Endothelial cell of umbilical vein (primary cell): ENCODE data around the gene DLK1. TPM values are rescaled to one million over a fixed set of nuclear protein-coding genes. Genes with fewer than 3 reads are reported as not detected.

Source experiments
- BruUV-seq: library from RNA; stranded (reverse); fragments of 400-500 nt; replicated peaks from 2 replicates; lab custom pipeline; 2021; lab: Mats Ljungman, UMichigan
- CTCF ChIA-PET: fragments of 300-600, 350-600 bp; sonication (Branson Sonifier 250); formaldehyde crosslinking; loops from one replicate; lab custom pipeline; 2021; ENCODE audit warnings: antibody characterized with exemption, inconsistent platforms; lab: Charles Lee
- POLR2A ChIA-PET: fragments of 300-600, 350-600 bp; sonication (Branson Sonifier 250); formaldehyde crosslinking; loops from one replicate; lab custom pipeline; 2021; ENCODE audit warnings: antibody characterized with exemption, inconsistent platforms; lab: Charles Lee
- DNase-seq: peaks from one replicate; pipeline ENCODE4 v3.0.0-alpha.2; 2011; ENCODE audit warnings: low read depth, low spot score
- FAIRE-seq: peaks from 2 replicates; lab custom pipeline; 2011; peaks lifted over from hg19 to GRCh38; lab: Jason Lieb, UNC
- H2AFZ ChIP-seq: 2 replicates; pipeline ENCODE4 v1.6.0; 2012; ENCODE audit warnings: low read depth, low read length, control low read depth, inconsistent platforms
- H3K27ac ChIP-seq: 2 replicates; pipeline ENCODE4 v1.5.1; 2011; ENCODE audit warnings: low read depth, mild to moderate bottlenecking, control low read depth, low read length, moderate library complexity; ENCODE audit not compliant: insufficient read depth
- H3K27me3 ChIP-seq, 2 experiments: 2 replicates each; pipeline versions ENCODE4 v1.6.0 to v1.6.1; 2011; ENCODE audit warnings: low read length in 2 of 2, mixed read lengths in 1 of 2; ENCODE audit not compliant: control insufficient read depth in 2 of 2, insufficient read depth in 2 of 2
- H3K36me3 ChIP-seq, 2 experiments: 2 replicates in 1 of 2; 3 replicates in 1 of 2; pipeline ENCODE4 v1.5.1; 2011; ENCODE audit warnings: low read length in 2 of 2, mild to moderate bottlenecking in 1 of 2, moderate library complexity in 1 of 2; ENCODE audit not compliant: control insufficient read depth in 2 of 2, insufficient read depth in 2 of 2; ENCODE audit errors: extremely low read depth in 1 of 2
- H3K4me1 ChIP-seq: 3 replicates; pipeline ENCODE4 v1.5.1; 2011; ENCODE audit warnings: mild to moderate bottlenecking, low read length; ENCODE audit not compliant: control insufficient read depth, insufficient read depth; ENCODE audit errors: extremely low read depth
- H3K4me2 ChIP-seq: 2 replicates; pipeline ENCODE4 v1.6.1; 2011; ENCODE audit warnings: low read length, control low read depth, mixed read lengths; ENCODE audit not compliant: insufficient read depth
- H3K4me3 ChIP-seq, 3 experiments: fragments of 200-600 bp in 1 of 3; sonication (generic), shearing (Covaris generic) in 1 of 3; replicated peaks in 1 of 3; 2 replicates each; pipeline ENCODE4 v1.5.1; 2011 to 2016; ENCODE audit warnings: control low read depth in 3 of 3, low read length in 3 of 3, mild to moderate bottlenecking in 2 of 3, inconsistent platforms in 1 of 3, low read depth in 1 of 3, moderate library complexity in 1 of 3; ENCODE audit not compliant: insufficient read depth in 1 of 3
- H3K79me2 ChIP-seq: 2 replicates; pipeline ENCODE4 v1.6.0; 2012; ENCODE audit warnings: low read length, inconsistent platforms; ENCODE audit not compliant: control insufficient read depth, insufficient read depth
- H3K9ac ChIP-seq: replicated peaks from 2 replicates; pipeline ENCODE3; 2011; ENCODE audit warnings: low read length, control low read depth; ENCODE audit not compliant: insufficient read depth; ENCODE audit errors: extremely low read depth
- H3K9me1 ChIP-seq: replicated peaks from 3 replicates; pipeline ENCODE4 v1.6.0; 2011; ENCODE audit warnings: mild to moderate bottlenecking, low read length; ENCODE audit not compliant: control insufficient read depth, insufficient read depth; ENCODE audit errors: extremely low read depth
- H3K9me3 ChIP-seq: replicated peaks from 2 replicates; pipeline ENCODE4 v1.5.1; 2012; ENCODE audit warnings: low read length, inconsistent platforms; ENCODE audit not compliant: control insufficient read depth, insufficient read depth
- H4K20me1 ChIP-seq: replicated peaks from 2 replicates; pipeline ENCODE3; 2011; ENCODE audit warnings: mild to moderate bottlenecking, low read length; ENCODE audit not compliant: control insufficient read depth, insufficient read depth; ENCODE audit errors: extremely low read depth
- EZH2 ChIP-seq: IDR thresholded peaks from 2 replicates; pipeline ENCODE4 v1.6.1; 2012; ENCODE audit warnings: borderline replicate concordance, low read depth, mild to moderate bottlenecking, moderate library complexity, low read length, inconsistent platforms; ENCODE audit not compliant: severe bottlenecking
- FOS ChIP-seq: IDR thresholded peaks from 2 replicates; pipeline ENCODE4 v1.6.1; 2011; ENCODE audit warnings: mild to moderate bottlenecking, low read length, moderate library complexity, borderline replicate concordance; ENCODE audit not compliant: insufficient read depth
- GATA2 ChIP-seq: IDR thresholded peaks from 2 replicates; pipeline ENCODE4 v1.7.0; 2011; ENCODE audit warnings: low read depth, mild to moderate bottlenecking, moderate library complexity, mixed read lengths, low read length; ENCODE audit not compliant: insufficient read length, insufficient read depth
- JUN ChIP-seq: IDR thresholded peaks from 2 replicates; pipeline ENCODE4 v1.6.1; 2011; ENCODE audit warnings: borderline replicate concordance, low read depth; ENCODE audit not compliant: insufficient read length, insufficient read depth
- MYC ChIP-seq: IDR thresholded peaks from one replicate; pipeline ENCODE4 v1.6.1; 2011; ENCODE audit warnings: mild to moderate bottlenecking, low read depth, low read length
- POLR2A ChIP-seq: IDR thresholded peaks from 2 replicates; pipeline ENCODE4 v1.6.1; 2012; ENCODE audit warnings: low read depth, mild to moderate bottlenecking, control low read depth, low read length
- POLR2AphosphoS5 ChIP-seq: IDR thresholded peaks from 2 replicates; pipeline ENCODE4 v1.6.1; 2012; ENCODE audit warnings: low read depth, mild to moderate bottlenecking, control low read depth, low read length, moderate library complexity; ENCODE audit not compliant: insufficient read depth
- dilution Hi-C: fragments of 300-500 bp; cut with MboI; formaldehyde crosslinking; loops from one replicate; pipeline ENCODE4 v1.15.0; 2019; ENCODE audit warnings: low sequenced_read_pairs; ENCODE audit not compliant: extremely low pct_ligation_motif_present
- intact Hi-C: fragments of 100-400 bp; cut with micrococcal nuclease; formaldehyde crosslinking; loops from one replicate; pipeline ENCODE4 v1.10.0; 2022
- polyA plus RNA-seq, 4 experiments: library from polyadenylated mRNA; depleted of rRNA in 3 of 4; stranded (reverse) in 3 of 4; unstranded in 1 of 4; fragments of >200 nt; gene quantifications; 2 replicates each; pipeline versions ENCODE4 v1.2.1 to v1.2.3, GENCODE V29; 2011 to 2012; ENCODE audit warnings: missing spikeins in 1 of 4
- total RNA-seq: library from RNA; stranded (reverse); gene quantifications from 2 replicates; pipeline ENCODE4 v1.2.3, GENCODE V29; 2021
- TF ChIP-seq, protein P1 (sequence below), 2 donors: IDR thresholded peaks; 1 replicate in 1 of 2; 2 replicates in 1 of 2; pipeline ENCODE4 v1.5.1; 2011; ENCODE audit warnings: low read length in 2 of 2, mild to moderate bottlenecking in 2 of 2, moderate library complexity in 2 of 2, control low read depth in 1 of 2, inconsistent platforms in 1 of 2, low read depth in 1 of 2; ENCODE audit not compliant: insufficient read depth in 1 of 2; ENCODE audit errors: extremely low read depth in 1 of 2
- TF ChIP-seq, protein P2 (sequence below): IDR thresholded peaks from 2 replicates; pipeline ENCODE4 v1.6.1; 2011; ENCODE audit not compliant: insufficient read depth, insufficient read length

DLK1 gene
- total and polyA plus RNA-seq, 2 donors (not counting 3 experiments of a cell fraction or from before 2014, with no cell fraction given): not detected

DNA sequence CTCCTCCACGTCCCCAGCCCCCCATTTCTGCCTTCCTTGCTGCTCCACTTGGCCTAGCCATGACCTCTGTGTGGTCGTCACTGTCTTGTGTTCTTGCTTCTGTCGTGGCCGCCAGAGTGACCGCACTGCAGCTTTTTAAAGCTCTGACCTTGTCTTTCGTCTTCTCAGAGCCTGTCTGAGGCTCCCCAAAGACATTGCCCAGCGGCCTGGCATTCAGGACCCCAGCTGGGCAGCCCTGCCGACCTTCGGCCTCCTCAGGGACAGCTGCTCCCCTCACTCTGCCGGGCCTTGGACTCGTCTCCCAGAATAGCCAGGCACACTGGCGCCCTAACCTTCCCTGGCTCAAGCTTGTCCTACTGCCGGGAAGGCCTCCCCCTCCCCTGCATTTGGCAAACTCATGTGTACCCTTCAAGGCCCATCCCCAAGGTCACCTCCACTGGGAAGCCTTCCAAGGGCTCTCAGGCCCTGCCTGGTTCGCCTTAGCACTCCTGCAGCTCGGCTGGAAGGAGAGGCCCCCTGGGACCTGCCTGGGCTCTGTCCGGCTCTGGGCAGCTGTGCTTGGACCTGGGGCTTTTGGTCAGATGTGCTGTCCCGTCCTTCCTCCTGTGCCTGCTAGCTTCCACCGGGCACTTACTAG is 15.7 kb upstream of the DLK1 start:
- Histone ChIP-seq H3K9ac (no peak overlapping the region), H3K9me3 (no peaks in the 10 kb centered on the region), H3K36me3 (no peaks in the 10 kb centered on the region), H3K27ac (no peak overlapping the region), H3K27me3 (no peaks in the 10 kb centered on the region), H2AFZ (no peak overlapping the region), H3K9me1 (no peaks in the 10 kb centered on the region), H3K4me1 (peaks cover 5% of the 10 kb centered on the region), H4K20me1 (no peaks in the 10 kb centered on the region), H3K79me2 (no peaks in the 10 kb centered on the region), H3K4me3 (no peak overlapping the region), H3K4me2 (no peak overlapping the region)
- no peak for TF ChIP-seq FOS
- no peak for TF ChIP-seq JUN
- no peak for TF ChIP-seq MYC
- TF ChIP-seq POLR2A: no peak
- no peak for TF ChIP-seq EZH2
- TF ChIP-seq, protein P1, sequence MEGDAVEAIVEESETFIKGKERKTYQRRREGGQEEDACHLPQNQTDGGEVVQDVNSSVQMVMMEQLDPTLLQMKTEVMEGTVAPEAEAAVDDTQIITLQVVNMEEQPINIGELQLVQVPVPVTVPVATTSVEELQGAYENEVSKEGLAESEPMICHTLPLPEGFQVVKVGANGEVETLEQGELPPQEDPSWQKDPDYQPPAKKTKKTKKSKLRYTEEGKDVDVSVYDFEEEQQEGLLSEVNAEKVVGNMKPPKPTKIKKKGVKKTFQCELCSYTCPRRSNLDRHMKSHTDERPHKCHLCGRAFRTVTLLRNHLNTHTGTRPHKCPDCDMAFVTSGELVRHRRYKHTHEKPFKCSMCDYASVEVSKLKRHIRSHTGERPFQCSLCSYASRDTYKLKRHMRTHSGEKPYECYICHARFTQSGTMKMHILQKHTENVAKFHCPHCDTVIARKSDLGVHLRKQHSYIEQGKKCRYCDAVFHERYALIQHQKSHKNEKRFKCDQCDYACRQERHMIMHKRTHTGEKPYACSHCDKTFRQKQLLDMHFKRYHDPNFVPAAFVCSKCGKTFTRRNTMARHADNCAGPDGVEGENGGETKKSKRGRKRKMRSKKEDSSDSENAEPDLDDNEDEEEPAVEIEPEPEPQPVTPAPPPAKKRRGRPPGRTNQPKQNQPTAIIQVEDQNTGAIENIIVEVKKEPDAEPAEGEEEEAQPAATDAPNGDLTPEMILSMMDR (IDR thresholded peaks at IDR 0.05; ENCODE audit: extremely low read depth in 1 of 2, insufficient read depth in 1 of 2, low read depth in 1 of 2, low read length in 2 of 2): no peak
- TF ChIP-seq POLR2AphosphoS5: no peak
- TF ChIP-seq GATA2: no peak
- TF ChIP-seq, protein P2, sequence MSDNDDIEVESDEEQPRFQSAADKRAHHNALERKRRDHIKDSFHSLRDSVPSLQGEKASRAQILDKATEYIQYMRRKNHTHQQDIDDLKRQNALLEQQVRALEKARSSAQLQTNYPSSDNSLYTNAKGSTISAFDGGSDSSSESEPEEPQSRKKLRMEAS: no peak
- BruUV-seq: no TSS peak
- no peak for FAIRE-seq
- dilution Hi-C loops: no loop called here
- no peak for DNase-seq
- intact Hi-C loops: loop anchor here (1.0 to 5.0 kb wide), 2 partner anchors 18 to 106 kb away; no protein-coding TSS in a partner anchor
- POLR2A ChIA-PET: interaction anchor here (1.1 kb wide), 1 partner anchor 18 kb away, joined by 3 read pairs; no protein-coding TSS in a partner anchor
- CTCF ChIA-PET: interaction anchor here (0.7 to 4.0 kb wide), 18 partner anchors 10 to 524 kb away, joined by 3 to 27 read pairs (median 7); partner anchors contain the start of gene MEG3
